Stimulated activated CD4-positive, alpha-beta T cell treated with anti-CD3 and anti-CD28 coated beads, Interleukin-12 subunit alpha, Interleukin-12 subunit beta, amount 100 ng/mL, for 48 hours (primary cell): Measurements from ENCODE around the gene SLC35C1.
"Not testable (repeated sequence)": the region's sequence is repeated elsewhere in the genome, so short reads cannot be mapped to it uniquely, and the experiment has no call there.

Source experiments
- DNase-seq, 3 donors: peaks; one replicate each; pipeline ENCODE4 v3.0.0-alpha.2; 2020; ENCODE audit warnings: low read depth in 2 of 3, low spot score in 1 of 3

SLC35C1 gene

DNA sequence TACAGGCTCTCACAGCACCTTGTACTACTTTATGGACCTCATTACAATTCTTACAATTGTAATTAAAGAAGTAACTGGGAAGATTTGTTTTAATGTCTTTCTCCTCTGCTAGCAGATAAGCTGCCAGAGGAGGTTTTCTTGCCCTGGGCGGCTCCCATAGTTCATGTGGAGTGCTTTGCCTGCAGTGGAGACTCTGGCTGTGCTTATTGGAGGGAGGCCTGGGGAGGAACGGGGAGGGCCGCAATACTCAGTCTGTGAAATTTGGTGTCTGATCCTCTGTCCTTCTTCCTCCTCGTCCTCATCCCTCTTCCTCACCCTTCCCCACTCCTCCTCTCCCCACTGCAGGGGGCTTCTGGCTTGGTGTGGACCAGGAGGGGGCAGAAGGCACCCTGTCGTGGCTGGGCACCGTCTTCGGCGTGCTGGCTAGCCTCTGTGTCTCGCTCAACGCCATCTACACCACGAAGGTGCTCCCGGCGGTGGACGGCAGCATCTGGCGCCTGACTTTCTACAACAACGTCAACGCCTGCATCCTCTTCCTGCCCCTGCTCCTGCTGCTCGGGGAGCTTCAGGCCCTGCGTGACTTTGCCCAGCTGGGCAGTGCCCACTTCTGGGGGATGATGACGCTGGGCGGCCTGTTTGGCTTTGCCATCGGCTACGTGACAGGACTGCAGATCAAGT is 5.6 kb downstream of the SLC35C1 start:
- DNase-seq, result no peak

DNA sequence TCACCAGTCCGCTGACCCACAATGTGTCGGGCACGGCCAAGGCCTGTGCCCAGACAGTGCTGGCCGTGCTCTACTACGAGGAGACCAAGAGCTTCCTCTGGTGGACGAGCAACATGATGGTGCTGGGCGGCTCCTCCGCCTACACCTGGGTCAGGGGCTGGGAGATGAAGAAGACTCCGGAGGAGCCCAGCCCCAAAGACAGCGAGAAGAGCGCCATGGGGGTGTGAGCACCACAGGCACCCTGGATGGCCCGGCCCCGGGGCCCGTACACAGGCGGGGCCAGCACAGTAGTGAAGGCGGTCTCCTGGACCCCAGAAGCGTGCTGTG is 6.1 kb downstream of the SLC35C1 start:
- no peak for DNase-seq

DNA sequence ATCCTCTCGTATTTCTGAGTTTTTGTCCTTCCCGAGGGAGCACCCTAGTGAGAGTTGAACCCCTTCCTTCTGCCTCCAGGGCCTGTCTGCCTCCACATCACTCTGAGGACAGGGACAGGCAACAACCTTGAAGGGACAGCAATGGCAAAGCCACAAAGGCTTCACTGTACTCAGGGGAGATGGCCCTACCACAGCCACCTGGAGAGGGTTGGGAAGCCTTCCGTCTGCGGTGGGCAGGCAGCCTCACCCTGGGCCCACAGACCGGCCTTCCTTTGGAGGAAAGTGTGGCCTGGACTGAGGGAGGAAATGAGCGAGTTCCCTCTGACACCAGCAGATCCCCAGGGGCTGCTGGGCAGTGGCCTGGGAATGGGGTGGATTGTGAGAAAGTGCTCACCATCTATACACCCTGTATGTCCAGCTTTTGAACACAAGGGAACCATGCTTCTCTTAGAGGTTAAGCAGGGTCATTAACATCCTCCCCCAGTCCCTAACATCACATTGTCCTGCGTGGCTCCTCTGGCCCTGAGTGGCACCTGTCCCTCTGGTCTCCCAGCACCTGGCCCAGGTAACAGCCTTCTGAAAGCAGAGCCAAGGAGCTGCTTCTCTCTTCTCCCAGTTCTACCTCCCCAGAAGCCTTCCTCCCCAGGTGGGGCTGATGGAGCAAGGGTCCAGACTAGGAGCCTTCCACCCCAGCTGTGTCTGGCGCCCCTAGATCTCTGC is 6.8 kb downstream of the SLC35C1 start:
- DNase-seq, result no peak

DNA sequence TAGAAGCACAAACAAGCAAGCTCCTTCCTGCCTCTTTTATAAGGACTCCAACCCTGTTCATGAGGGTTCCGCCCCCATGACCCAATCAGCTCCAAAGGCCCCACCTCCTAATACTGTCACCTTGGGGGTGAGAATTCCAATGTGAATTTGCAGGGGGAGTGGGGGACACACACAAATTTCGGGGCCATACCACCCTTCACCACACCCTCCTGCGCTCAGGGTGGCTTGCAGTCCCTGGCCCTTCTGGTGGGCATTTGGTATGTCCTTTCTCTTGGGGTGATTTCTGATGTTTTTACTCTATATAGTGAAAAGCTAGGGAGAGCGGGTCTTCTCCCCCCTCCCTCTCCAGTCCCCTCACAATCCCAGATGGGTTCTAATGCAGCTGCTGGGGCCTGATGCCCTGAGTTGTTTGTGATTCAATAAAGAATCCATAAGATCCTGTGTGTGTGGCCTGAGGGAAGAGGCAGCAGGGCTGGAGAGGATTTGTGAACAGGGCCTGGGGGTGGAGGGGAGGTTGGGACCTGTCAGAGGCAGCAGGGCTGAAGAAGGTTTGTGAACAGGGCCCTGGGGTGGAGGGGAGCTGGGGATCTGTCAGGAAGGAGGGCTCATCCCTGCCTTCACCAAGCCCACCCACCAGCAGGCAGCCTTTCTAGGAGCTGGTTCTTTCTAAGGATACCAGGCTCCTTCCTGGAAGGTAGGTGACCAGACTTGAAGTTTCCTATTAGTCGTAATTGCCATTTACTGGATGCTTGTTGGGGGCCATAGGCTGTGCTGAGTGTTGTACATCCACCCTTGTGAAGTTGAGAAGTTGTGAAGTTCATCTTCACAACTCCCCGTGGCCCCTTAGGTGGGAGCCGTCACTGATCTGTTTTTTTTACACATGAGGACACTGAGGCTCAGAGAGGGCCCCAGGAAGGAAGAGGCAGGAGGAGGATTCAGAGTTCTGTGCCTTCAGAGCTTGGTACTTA is 7.9 kb downstream of the SLC35C1 start:
- no peak for DNase-seq

DNA sequence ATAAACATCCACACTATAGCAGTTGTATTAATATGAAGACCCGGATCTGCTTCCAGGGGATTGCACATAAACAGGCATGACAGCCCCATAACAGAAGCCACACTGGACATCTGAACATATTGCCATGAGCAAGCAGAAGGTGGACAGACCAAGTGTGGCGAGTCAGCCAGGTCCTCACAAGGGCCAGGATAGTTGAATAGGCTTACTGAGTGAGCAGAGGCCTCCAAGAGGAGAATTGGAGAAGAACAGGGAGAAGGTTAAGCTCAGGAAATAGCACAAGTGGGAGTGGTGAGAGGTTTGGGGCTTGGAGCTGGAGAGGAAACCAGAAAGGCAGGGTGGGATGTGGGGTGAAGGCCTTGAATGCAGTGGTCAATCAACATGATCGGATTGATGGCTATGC is 10.8 kb downstream of the SLC35C1 start:
- no peak for DNase-seq

DNA sequence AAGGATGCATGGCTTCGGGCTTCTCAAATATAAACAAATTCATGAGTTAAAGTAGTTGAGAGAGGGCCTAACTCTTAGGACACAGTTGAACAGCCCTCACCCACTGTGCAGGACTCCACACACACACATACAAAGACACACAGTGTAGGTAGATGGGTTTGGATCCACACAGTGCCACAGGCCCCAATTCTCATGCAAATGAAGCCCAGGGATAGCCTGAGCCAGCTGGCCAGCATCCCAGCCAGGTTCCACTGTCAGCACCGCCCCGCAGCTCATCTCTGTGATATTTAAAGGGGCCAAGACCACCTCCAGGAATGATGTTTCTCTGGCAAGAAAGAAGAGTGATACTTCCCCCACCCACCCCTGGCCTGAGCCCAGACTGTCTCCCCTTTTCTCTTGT is 11.7 kb downstream of the SLC35C1 start:
- DNase-seq, result no peak

DNA sequence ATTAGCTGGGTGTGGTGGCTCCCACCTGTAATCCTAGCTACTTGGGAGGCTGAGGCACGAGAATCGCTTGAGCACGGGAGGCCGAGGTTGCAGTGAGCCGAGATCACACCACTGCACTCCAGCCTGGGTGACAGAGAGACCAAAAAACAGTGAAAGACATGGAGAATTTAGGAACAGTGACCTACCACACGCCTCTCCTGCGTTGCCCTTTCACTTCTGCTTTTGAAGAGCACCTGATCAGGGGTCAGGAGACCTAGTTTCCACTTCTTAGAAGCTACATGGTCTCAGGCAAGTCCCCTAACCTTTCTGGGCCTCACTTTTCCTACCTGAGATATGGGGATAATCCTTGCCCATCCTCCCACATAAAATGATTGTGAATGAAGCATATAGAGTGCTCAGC is 12.2 kb downstream of the SLC35C1 start:
- DNase-seq, result no peak

DNA sequence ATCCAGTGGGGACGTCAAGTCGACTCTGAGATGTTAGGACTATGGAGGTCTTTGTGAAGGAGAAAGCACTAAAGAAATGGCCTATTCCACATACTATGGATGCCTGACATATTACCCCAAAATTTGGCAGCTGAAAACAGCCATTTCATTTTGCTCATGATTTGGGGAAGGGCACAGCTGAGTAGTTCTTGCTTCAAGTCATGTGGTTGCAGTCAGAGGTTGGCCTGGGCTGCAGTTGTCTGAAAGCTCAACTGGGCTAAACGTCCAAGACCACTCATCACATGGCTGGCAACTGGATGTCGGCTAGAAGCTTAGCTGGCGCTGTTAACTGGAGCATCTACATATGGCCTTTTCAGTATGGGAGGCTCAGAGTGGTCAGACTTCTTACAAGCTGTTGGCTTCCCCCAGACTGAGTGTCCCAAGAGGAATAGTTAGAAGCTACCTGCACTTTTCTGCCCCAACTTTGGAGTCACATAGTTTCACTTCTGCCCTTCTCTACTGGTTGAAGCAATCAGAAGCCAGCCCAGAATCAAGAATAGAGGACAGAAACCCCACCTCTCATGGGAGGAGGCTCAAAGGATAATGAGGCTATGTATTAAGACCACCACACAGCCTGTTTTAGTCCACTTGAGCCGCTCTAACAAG is 14.1 kb downstream of the SLC35C1 start:
- no peak for DNase-seq

DNA sequence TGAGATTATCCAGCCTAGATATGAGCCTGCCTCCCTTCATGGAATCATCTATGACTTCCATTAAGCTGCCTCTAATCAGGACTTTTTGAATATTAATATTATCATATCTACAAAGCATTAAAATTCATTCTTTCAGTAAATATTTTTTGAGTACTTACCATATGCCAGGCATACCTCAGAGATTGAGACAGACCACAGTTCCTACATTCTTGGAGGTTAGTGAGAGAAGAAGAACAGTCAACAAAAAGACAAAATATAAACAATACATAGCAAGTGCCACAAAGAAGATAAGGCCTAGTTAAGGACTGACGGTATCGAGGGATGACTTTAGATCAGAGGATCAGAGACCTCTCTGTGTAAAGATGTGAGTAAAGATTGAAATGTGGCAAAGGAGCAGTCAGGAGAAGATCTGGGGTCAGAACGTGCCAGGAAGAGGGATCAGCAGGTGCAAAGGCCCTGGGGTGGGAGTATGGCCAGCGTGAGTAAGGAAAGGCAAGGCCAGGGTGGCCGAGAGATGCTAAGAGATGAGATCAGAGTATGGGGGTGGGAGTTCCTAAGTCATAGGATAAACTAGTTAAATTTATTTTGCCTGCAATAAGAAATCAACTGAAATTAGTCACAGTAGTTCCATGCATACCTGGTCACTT is 15.4 kb downstream of the SLC35C1 start:
- DNase-seq, result no peak

DNA sequence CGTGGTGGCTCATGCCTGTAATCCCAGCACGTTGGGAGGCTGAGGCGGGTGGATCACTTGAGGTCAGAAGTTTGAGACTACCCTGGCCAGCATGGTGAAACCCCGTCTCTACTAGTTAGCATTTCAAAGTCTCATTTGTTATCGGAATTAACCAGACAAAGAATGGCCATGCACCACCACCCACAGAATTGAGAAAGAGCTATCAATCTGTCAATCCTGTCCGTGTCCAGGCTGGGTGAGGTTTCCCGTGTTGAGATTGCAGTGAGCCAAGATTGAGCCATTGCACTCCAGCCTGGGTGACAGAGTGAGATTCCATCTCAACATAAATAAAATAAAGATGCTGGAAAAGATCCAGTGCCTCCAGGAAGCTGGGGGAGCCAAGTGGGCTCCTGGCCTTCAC is 21.5 kb downstream of the SLC35C1 start:
- not testable (repeated sequence) for DNase-seq

DNA sequence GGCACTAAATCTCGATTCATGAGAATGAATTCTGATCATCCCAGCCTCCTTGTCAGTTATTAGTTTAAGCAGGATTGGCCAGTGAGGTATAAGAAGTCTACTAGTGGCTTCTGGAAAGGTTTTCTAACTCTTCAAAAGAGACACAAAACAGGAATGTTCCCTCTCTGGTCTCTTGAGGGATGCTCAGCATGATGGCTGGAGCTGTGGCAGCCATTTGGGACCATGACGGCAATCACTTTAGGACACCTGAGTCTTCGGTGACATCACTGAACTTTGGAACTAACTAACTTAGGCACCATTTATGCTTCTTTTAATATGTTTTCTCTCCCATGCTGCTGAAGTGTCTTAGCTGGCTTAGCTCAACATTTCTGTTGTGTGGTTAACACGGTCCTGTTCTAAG is 22.2 kb downstream of the SLC35C1 start:
- DNase-seq, result no peak

DNA sequence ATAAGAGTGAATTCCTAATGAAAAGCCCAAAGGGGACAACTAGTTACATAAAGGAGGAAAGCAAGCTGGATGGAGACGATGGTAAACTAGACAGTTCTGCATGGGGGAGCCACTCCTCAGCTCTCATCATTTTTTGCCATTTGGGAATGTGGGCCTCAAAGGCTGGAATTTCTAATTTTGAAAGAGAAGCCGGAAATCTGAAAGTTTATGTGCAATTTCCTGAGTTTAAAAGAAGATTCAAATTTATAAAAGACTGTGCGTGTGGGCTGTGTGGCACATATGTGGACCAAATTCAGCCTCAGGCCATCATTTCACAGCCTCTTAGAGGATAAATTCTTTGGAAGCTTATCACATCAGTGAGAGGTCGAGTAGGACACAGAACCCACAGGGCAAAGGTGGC is 24.0 kb downstream of the SLC35C1 start:
- no peak for DNase-seq

DNA sequence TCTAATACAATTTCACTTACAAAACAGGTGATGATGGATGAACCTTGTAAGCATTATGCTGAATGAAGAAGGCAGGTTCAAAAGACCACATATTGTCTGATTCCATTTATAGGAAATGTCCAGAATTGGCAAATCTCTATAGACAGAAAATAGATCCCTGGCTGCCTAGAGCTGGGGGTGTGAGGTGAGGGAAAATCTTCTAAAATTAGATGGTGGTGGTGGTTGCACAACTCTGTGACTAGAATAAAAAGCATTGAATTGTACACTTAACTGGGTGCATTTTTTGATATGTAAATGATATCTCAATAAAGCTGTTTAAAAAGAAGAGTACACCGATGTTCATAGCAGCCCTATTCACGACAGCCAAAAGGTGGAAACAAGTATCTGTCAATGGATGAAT is 25.6 kb downstream of the SLC35C1 start:
- no peak for DNase-seq

DNA sequence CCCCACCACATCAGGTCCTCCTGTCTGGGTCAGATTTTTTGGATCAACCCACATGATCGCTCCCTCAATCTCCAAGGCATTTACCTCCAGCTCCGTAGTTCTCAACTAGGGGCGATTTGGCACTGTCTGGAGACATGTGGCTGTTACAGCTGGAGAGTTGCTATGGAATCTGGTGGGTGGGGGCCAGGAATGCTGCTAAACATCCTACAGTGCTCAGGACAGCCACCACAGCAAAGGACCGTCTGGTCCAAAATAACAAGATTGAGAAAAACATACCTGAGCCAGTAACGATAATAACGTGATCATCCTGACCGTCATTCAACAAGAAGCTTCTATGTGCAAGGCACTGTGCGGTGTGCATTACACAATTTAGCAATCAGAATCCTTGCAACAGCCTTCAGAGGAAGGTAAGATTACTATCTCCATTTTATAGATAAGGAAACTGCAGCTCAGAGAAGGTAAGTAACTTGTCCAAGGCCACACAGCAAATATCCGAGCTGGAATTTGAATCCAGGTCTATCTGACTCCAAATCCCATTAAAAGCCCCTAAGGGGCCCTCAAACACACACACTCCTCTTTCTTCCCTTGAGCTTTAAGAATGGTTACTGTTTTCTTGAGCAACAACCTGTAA is 28.0 kb downstream of the SLC35C1 start:
- no peak for DNase-seq

DNA sequence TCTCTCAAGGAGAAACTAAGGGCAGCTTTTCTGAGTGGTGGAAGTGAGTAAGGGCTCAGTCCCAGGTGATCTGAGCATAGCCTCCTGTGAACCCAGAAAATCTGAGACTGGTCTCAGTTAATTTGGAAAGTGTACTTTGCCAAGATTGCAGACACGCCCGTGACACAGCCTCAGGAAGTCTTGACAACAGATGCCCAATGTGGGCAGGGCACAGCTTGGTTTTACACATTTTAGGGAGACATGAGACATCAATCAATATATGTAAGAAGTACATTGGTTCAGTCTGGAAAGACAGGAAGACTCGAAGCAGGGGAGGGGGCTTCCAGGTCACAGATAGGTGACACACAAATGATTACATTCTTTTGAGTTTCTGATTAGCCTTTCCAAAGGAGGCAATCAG is 28.8 kb downstream of the SLC35C1 start:
- no peak for DNase-seq

DNA sequence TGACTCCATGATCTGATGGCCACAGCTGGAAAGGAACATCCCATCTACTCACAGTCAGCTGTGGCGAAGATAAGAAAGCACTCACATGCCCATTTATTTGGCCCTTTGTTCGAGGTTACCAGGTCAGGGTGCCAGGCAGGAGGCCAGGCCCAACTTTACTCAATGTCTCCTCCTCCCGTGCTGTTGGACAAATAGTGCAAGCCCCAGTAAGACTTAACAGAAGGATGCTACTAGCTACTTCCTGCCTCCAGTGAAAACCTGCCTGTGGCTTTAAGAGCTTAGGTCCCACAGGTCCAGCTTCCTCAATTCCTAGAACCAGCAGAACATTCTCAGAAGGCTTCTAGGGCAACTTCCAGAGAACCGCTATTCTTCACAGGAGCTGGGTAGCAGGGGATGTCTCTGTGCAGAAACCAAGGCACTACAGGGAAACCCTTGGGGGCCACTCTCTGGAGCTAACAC is 29.4 kb downstream of the SLC35C1 start:
- DNase-seq, result peak in 1 of 3 donors; percentile 11

DNA sequence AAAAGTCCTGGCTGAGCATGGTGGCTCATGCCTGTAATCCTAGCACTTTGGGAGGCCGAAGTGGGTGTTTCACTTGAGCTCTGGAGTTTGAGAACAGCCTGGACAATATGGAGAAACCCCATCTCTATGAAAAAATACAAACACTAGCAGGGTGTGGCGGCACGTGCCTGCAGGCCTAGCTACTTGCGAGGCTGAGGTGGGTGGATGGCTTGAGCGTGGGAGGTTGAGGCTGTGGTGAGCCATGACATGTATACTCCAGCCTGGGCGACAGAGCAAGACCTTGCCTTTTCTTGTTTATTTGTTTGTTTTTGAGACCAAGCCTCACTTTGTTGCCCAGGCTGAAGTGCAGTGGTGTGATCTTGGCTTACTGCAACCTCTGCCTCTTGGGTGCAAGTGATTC is 34.3 kb downstream of the SLC35C1 start:
- no peak for DNase-seq

DNA sequence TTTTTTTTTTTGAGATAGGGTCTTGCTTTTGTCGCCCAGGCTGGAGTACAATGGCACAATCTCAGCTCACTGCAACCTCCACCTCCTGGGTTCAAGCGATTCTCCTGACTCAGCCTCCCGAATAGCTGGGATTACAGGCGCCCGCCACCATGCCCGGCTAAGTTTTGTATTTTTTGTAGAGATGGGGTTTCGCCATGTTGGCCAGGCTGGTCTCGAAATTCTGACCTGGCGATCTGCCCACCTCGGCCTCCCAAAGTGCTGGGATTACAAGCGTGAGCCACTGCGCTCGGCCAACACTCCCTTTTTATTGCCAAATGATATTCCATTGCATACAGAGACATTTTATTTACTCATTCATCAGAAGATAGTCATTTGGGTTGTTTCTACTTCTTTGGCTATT is 35.3 kb downstream of the SLC35C1 start:
- DNase-seq, result not testable (repeated sequence)

DNA sequence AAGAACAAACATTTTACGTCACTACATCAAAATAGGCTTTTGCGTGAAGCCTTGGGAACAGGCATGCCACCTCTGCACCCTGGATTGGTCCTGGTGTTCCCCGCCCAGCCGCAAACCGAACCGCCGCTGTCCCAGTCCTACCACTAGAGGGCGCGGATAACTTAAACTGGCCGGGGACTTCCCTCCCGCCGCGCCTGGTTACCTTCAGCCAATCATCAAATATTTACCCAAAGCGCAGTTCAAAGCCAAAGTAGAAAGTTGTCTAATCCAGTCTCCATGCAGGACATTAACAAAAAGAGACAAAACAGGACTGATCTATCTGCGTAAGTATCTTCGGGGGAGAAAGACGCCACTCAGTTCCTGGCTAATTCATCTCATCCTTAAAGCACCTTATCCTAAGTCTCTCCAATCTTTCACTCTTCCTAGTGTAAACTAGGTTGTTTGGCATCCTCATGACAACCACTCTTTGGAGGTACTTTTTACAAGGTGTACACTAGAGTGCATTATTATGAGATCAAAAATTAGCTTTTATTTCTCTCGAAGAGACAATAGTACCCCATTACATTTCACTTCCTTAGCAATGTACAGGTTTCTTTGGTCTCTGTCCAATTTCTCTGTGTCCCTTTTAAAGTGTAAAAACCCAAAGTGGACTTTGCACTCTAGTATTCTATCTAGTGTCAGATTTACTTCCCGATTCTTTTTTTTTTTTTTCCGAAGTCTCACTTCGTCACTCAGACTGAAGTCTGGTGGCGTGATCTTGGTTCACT is 38.4 kb downstream of the SLC35C1 start:
- DNase-seq, result peak; percentile 81 to 93 (median 82)
